Measurements from ENCODE around the gene CCN2. TPM values are rescaled to one million over a fixed set of nuclear protein-coding genes. Genes with fewer than 3 reads are reported as not detected.

Gene CCN2
- total RNA-seq, 4 donors from 2014 or later = 418 to 749 (median 509) TPM

- TF ChIP-seq CTCF (IDR thresholded peaks at IDR 0.05) = no peak
- TF ChIP-seq POLR2A (IDR thresholded peaks at IDR 0.05; ENCODE audit: low read depth) = no peak
- no peak for TF ChIP-seq POLR2AphosphoS5 (IDR thresholded peaks at IDR 0.05)
- no peak for TF ChIP-seq EP300 (IDR thresholded peaks at IDR 0.05)
- WGBS = 100% methylated on average over 1 of the region's 1 CpG
- Histone ChIP-seq H3K4me1 (peaks cover 0 to 7% (median 3%) of the 10 kb centered on the region in 4 donors), H3K36me3 (no peaks in the 10 kb centered on the region), H3K27me3 (no peaks in the 10 kb centered on the region), H3K27ac (replicated peaks in 1 of 4) (no peak overlapping the region), H3K9me3 (peaks cover 0 to 11% (median 6%) of the 10 kb centered on the region in 4 donors), H3K4me3 (no peak overlapping the region)
- DNase-seq (ENCODE audit: extremely low spot score) = no peak
- intact Hi-C loops (cut with DNase I) = no loop called here
Measured at GRCh38 chr6:131898718-131899117, 52.5 kb downstream of the CCN2 start.

Other genes starting within 250 kb of the CCN2 start
- not detected for gene OR2A4, start 250.0 kb downstream of the CCN2 start, total RNA-seq
- not detected for gene CTAGE9, start 240.4 kb downstream of the CCN2 start, total RNA-seq
- gene ENPP1, start 143.4 kb downstream of the CCN2 start, total RNA-seq = 10 to 100 TPM in 3 of 4 donors, 1 to 10 TPM in 1; 7.9 to 35.2 (median 19.2) TPM

Measured in esophagus muscularis mucosa (tissue), 4 donors.